HG03521 (cell line): ENCODE data around the gene P2RX1.

Source experiments
- ATAC-seq: cut with Tn5 transposase; IDR thresholded peaks from one replicate; pipeline ENCODE4 v1.9.1; 2021; ENCODE audit warnings: mild to moderate bottlenecking, moderate library complexity; ENCODE audit not compliant: unreplicated experiment

Gene P2RX1

GRCh38 chr17:3907483-3908216 lies 8.6 kb downstream of the P2RX1 start:
- no peak for ATAC-seq

GRCh38 chr17:3906881-3907280 lies 9.4 kb downstream of the P2RX1 start:
- no peak for ATAC-seq

- ATAC-seq, result no peak
Measured at GRCh38 chr17:3905017-3905520, 11.2 kb downstream of the P2RX1 start.

DNA sequence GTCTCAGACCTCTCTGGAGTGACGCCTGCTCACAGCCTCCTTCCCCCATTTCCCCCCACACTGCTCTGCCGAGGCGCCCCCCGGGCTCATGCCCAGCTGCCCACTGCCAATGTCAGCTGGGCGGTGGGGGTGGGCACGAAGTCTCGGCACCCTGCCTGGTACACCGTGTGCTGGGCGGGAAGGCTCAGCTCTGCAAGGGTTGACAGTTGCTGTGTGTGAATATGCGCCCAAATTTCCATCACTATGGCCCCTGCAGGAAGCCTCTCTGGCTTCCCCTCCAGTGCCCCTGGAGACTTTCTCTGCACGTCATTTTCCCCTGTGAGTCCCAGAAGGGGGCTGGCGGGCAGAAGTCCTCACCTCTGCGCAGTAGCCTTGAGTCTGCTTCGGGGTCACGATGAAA lies 11.8 kb downstream of the P2RX1 start:
- no peak for ATAC-seq

DNA sequence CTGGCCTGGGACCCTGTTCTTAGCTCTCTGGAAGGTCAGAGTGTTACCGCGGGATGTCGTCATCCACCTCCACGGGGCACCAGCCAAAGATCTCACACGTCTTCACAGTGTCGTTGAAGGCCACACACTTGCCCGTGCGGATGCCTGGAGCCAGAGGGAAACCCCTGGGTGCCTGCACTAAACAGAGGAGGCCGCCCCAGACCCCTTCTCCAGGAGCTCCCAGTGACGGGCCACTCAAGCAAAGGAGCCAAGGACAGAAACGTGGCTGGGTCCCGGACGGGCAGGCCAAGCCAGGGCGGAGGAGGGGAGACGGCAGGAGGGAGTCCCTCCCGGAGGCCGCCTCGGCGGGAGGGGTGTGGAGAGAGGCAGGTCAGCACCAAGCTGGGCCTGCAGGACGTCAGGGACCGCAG lies 12.4 kb downstream of the P2RX1 start:
- ATAC-seq, result no peak

GRCh38 chr17:3903051-3903825 lies 13.0 kb downstream of the P2RX1 start:
- ATAC-seq, result no peak

DNA sequence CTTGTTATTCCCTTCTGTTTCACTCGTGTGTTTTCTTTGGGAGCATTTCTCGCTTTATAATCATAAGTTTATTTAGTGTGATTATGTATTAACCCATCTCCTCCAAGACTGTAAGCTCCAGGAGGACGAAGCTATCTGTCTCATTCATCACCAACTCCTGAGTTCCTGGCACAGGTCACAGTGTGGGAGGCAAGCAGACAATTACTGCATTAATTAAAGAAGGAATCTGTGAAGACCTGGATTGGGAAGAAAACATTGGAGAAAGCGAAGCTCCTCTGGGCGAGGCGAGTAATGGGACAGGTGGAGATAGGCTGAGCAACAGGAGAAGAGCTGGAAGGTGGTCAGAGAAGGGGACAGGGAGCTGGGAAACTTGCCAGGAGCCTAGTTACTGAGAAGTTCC lies 15.6 kb downstream of the P2RX1 start:
- no peak for ATAC-seq

DNA sequence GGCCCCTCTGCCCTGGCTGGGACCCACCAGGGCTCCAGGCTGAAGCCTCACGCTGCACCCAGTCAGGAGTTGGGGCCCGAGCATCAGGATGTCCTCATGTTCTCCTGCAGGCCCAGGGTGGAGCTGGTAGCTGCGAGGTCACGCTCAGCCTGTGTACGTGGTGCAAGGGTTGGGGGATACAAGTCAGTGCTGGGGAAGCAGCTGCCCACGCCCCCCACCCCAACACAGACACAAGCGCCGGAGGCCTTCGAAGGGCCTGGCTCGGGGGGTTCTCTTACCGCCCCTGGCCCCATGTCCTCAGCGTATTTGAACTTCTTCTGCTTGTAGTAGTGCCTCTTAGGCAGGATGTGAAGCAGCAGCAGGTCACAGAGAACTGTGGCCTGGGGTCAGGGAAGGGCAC lies 18.5 kb downstream of the P2RX1 start:
- no peak for ATAC-seq

DNA sequence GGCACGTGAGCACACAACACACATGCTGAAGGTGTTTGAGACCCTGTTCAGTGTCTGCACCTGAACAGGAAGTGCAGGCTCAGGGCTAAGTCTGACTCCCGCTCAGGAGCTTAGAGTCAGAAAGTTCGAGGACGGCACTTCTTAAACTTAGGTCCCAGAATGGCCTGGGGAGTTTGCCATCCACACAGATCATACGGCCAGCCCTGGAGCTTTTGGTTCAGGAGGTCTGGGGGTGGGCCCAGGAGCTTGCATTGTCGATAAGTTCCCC lies 19.4 kb downstream of the P2RX1 start:
- ATAC-seq, result no peak

DNA sequence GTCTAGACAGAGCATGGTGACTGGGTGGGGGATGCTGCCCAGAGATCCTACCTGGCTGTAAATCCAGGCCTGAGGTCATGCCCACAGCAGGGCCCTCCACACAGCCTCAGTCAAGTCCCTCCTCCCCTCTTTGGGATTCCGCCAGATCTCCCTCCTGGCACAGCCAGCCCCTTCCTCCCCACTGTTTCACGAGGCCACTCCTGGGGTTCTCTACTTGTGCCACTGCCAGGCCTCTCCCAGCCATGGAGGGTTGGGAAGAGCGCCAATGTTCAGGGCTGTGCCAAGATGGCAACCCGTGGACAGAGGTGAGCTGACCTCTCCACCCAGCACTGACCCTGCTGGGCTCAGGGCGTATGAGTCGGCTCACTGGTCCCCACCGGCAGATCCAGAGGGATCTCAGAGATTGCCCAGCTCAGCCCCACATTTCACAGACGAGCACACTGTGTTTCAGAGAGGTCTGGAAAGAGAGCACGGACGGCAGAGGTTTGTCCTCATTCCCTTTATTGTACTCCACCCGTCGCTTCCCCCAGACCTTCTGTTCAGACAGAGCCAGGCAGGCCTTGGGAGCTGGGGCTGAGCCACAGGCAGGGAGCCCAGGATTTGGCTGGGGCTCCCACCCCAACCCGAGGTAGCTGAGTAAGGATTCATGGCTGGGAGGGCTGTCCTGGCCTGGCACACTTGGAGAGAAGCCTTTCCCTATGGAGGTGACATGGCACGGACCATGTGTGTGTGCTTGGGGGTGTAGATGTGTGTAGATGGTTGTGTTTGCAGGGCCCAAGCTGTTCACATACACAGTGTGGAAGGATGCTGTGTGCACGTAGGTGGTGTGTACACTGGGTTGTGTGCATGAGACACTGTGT lies 19.9 kb downstream of the P2RX1 start:
- no peak for ATAC-seq

DNA sequence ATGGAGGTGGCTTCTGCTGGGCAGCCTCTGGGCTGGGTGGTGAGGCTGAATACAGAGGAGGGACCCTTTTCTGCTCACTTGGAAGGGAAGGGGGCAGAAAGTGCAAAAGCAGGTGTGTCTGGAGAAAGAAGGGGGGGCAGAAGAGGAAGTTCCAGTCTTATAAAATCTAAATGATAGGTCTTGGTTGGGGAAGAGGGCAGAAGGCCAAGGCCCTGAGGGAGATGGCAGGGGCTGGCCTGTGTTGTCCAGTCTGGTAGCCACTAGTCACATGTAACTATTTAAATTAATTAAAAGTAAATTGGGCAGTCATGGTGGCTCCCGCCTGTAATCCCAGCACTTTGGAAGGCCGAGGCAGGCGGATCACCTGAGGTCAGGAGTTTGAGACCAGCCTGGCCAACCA lies 20.9 kb downstream of the P2RX1 start:
- ATAC-seq, result no peak

DNA sequence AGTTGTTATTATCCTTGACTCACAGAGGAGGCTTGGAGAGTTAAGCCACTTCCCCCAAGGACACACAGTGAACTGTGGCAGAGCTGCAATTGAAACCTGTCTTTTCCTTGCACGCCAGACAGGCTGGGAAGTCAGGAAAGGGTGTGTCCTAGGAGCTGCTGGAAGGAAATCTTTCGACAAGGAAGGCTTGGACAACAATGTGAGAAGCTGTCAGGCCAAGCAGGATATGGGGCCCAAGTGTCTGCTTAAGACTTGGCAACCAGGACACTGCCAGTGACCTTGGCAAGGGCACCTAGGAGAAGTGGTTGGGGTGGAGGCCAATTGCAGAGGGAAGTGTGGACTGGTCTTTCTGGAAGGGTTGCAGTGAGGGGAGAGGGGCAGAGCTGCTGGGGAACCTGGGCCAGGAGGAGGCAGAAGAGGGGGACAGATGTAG lies 21.3 kb downstream of the P2RX1 start:
- ATAC-seq, result no peak

DNA sequence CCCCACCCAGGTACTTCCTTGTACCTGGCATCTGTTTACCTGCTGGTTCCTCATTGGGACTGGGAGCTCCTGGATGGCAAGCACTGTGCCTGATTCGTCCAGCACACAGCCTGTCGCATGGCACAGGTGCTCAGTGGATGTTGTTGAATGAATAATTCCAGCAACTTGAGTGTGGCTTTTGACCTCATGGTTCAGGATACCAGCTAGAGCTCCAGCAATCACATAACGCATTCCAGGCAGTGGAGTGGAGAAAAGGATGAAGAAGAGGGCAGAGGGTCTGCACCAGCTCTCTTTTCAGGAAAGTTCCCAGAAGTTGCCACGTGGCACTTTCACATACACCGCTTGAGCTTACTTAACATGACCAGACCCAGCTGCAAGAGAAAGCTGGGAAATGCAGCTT lies 22.1 kb downstream of the P2RX1 start:
- ATAC-seq, result no peak

DNA sequence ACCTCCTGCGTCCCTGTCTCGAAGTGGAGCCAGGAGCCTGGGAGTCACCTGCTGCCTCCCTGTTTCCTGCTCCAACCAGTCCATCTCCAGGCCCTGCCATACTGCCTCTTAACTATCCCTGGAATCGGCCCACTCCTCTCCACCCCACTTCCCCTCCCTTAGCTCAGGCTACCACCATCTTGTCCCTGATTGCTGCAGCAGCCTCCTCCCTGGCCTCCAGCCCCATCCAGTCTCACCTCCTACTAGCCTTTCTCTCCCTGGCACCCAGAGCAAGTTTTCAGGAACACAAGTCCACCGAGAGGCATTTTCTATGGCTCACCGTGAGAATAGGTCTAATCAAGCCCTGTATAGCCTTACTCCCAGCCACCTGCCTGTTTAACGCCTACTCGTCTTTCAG lies 22.5 kb downstream of the P2RX1 start:
- ATAC-seq, result no peak

- ATAC-seq, result peak; percentile 90
Measured at GRCh38 chr17:3893003-3893719, 23.1 kb downstream of the P2RX1 start, which contains the start of gene CAMKK1. TSS of gene CAMKK1 (minus strand) at chr17:3893053. CDS start at chr17:3885687, 7,366 bp downstream.

- no peak for ATAC-seq
Measured at GRCh38 chr17:3892095-3892998, 23.9 kb downstream of the P2RX1 start.

DNA sequence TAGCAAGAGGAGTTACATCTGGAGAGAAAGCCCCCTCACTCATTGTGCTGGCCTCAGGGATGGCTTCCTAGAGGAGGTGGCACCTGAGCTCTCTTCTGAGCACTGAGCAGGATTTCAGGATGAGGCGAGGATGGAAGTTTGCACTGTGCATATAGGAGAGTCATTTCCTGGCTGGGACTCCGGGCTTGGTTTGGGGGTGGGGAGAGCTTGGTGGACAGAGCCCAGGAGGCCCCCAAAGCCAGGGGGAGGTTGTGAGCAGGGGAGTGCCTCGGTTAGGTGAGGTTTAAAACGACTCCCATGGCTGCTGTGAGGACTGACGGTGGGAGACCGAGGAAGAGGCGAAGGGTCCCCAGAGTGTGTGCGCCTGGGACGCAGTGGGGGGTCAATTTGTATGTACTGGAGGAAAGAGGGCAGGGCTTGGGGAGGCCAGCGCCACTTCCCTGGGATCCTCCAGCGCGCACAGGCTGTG lies 24.6 kb downstream of the P2RX1 start:
- ATAC-seq, result no peak

GRCh38 chr17:3890878-3891219 lies 25.4 kb downstream of the P2RX1 start:
- ATAC-seq, result no peak

DNA sequence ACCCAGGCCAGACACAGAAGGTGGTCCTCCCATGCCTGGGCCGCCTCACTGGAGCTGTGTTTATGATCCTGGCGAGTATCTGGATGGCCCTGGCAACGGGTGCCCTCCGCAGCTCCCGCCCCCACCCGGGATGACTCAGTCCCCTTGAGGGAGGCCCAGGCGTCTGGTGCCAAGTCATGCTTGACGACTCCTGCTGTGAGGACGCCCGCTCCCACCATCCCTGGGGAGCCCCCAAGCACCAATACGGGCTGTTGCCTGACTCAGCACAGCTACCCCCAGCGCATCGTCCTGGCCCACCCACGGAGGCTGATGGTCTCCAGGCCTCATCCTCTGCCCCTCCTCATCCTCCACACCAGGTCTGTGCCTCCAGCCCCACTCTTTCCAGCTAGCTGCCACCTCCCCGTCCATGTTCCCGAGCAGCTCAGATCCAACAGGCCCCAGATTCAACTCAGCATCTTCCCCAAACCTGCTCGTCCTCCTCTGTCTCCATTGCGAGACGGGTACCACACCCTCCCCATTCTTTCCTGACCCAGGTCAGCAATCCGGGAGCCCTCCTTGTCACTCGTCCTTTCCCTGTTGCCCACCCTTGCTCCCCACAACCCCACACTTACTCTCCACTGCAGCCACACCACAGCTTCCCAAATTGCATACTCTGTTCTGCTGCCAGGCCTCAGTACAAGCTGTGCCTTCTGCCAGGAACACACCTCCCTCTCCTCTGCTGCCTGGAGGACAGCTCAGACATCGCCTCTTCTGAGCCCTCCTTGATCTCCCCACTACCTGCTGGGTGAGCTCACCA lies 26.0 kb downstream of the P2RX1 start:
- no peak for ATAC-seq
